22Rv1 (cell line): Measurements from ENCODE around the gene FBXO44.

Experiments
- CTCF ChIP-seq: fragments of 450-650 bp; IDR thresholded peaks from 2 replicates; pipeline ENCODE4 v1.5.1; 2017; ENCODE audit warnings: mild to moderate bottlenecking
- ZFX ChIP-seq: fragments of 450-650 bp; IDR thresholded peaks from 2 replicates; pipeline ENCODE4 v1.6.1; 2017; ENCODE audit warnings: antibody characterized with exemption, borderline replicate concordance

- TF ChIP-seq CTCF (no peak), ZFX (no peak)
Observed at GRCh38 chr1:11700601-11701467, 46.2 kb downstream of the FBXO44 start.
